ENCODE measurements around the gene PARD3. TPM values are rescaled to one million over a fixed set of nuclear protein-coding genes. Genes with fewer than 3 reads are reported as not detected.

PARD3 gene
- total RNA-seq, 1 experiment from 2014 or later, result 154 TPM

DNA sequence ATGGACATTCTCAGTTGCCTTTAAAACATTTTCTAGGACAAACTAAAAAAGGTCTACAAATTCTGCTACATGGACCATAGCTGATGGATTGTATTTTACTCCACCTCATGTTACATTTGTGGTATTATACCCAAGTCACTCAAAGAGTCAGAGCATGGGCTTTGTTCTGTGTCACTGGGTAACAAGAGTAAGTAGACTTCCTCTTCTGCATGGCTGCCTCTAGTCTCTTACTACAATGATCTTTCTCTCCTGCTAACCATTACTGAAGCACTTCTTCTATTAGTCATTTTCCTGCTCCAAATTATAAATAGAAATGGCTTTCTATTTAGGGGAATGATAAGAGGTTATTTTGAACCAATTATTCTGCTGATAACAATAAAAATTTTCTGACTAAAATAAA lies 753.3 kb downstream of the PARD3 start:
- Histone ChIP-seq H3K4me2 (ENCODE audit: low read length) (no peak overlapping the region), H3K79me2 (ENCODE audit: low read length) (no peaks in the 10 kb centered on the region), H3K4me1 (ENCODE audit: insufficient read depth, low read length) (no peaks in the 10 kb centered on the region), H3K4me3 (ENCODE audit: low read length) (no peak overlapping the region), H3K9me2 (replicated peaks; ENCODE audit: low read length) (no peaks in the 10 kb centered on the region), H2AFZ (ENCODE audit: low read length) (no peak overlapping the region), H3K9me3 (ENCODE audit: low read length) (peaks cover 36% of the 10 kb centered on the region), H3K36me3 (ENCODE audit: low read depth, low read length) (peaks cover 6% of the 10 kb centered on the region; the same call in 1 of the 2 replicates), H3K27me3 (ENCODE audit: low read length) (no peaks in the 10 kb centered on the region), H4K20me1 (ENCODE audit: low read length) (no peaks in the 10 kb centered on the region), H3F3A (ENCODE audit: low read length, unreplicated experiment) (no peaks in the 10 kb centered on the region), H3K9ac (ENCODE audit: low read length) (no peak overlapping the region), H3K27ac (ENCODE audit: low read length) (no peak overlapping the region)
- CTCF ChIA-PET, result no interaction called here
- no TSS peak for BruUV-seq (replicated peaks)
- POLR2A ChIA-PET (ENCODE audit: unreplicated experiment), result no interaction called here
- ATAC-seq (no peak), DNase-seq (no peak)
- no peak for TF ChIP-seq EZH2 (IDR thresholded peaks at IDR 0.05; ENCODE audit: low read length, unreplicated experiment)
- TF ChIP-seq, protein P1, sequence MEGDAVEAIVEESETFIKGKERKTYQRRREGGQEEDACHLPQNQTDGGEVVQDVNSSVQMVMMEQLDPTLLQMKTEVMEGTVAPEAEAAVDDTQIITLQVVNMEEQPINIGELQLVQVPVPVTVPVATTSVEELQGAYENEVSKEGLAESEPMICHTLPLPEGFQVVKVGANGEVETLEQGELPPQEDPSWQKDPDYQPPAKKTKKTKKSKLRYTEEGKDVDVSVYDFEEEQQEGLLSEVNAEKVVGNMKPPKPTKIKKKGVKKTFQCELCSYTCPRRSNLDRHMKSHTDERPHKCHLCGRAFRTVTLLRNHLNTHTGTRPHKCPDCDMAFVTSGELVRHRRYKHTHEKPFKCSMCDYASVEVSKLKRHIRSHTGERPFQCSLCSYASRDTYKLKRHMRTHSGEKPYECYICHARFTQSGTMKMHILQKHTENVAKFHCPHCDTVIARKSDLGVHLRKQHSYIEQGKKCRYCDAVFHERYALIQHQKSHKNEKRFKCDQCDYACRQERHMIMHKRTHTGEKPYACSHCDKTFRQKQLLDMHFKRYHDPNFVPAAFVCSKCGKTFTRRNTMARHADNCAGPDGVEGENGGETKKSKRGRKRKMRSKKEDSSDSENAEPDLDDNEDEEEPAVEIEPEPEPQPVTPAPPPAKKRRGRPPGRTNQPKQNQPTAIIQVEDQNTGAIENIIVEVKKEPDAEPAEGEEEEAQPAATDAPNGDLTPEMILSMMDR (conservative IDR thresholded peaks at IDR 0.05; ENCODE audit: low read depth, low read length), result no peak
- TF ChIP-seq EZH2phosphoT487 (IDR thresholded peaks at IDR 0.05; ENCODE audit: borderline replicate concordance, low read length), result no peak
- intact Hi-C loops (cut with micrococcal nuclease), result no loop called here
